RPMI7951 (cell line): ENCODE measurements around the gene ATP2B2. TPM values are rescaled to one million over a fixed set of nuclear protein-coding genes. Genes with fewer than 3 reads are reported as not detected.

Experiments used
- DNase-seq: peaks from one replicate; pipeline ENCODE4 v3.0.0-alpha.2; 2012; ENCODE audit warnings: low read depth
- total RNA-seq: library from RNA; depleted of rRNA; stranded (reverse); fragments of >200 nt; shearing (Covaris generic); gene quantifications from 2 replicates; pipeline ENCODE4 v1.2.3, GENCODE V29; 2014

ATP2B2 gene
- total RNA-seq, 1 experiment from 2014 or later: 0.72 TPM

DNA sequence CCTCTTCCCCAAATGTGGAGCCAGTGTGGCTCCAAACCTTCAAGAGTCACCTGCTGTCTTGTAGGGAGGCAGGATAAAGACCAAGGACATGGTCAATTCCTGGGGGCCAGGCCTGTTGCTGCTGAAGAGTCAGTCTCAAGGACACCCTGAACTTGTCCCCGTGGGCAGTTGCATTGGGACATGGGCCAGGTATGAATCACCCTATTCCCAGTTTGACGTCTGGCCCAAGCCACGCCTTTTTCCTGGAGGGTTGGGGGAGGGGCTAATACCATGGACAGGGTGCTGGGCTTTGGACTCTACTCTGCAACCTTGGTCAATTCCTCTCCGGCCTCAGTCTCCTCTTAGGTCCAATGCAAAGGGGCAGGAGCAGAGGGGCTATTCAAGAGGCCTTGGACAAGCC, 10.4 kb downstream of the ATP2B2 start:
- peak; percentile 66 for DNase-seq

DNA sequence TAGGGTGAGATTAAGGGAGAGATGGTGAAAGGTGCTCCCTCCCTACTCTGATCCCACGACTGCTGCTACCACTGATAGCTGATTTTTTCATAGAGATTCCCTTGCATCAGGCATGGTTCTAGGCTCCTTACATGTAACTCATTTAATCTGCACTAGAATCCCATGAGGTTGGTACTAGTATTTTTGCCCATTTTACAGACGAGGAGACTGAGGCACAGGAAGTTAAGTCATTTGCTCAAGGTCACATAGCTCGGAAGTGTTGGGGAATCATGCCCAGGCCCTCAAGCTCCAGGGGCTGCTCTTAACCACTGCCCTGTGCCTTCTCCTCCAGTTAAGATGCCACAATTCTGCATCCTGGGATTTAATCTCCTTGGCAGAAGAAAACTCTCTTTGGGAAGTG, 11.2 kb downstream of the ATP2B2 start:
- DNase-seq: no peak

DNA sequence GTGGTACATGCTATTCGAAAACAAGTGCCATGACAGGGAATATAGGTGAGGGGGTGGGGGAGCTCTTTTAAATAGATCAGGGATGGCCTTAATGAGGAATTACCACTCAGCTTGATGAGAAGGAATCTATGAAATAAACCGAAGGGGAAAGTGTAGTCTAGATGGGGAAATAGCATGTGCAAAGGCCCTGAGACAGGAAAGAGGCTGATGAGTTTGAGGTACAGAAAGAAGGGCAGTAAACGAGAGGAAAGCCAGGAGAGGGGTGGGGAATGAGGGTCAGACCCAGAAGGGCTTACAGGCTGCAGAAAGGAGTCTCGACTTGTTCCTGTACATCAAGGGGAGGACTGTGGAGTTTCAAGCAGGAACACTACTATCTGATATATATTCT, 12.2 kb downstream of the ATP2B2 start:
- DNase-seq: no peak

DNA sequence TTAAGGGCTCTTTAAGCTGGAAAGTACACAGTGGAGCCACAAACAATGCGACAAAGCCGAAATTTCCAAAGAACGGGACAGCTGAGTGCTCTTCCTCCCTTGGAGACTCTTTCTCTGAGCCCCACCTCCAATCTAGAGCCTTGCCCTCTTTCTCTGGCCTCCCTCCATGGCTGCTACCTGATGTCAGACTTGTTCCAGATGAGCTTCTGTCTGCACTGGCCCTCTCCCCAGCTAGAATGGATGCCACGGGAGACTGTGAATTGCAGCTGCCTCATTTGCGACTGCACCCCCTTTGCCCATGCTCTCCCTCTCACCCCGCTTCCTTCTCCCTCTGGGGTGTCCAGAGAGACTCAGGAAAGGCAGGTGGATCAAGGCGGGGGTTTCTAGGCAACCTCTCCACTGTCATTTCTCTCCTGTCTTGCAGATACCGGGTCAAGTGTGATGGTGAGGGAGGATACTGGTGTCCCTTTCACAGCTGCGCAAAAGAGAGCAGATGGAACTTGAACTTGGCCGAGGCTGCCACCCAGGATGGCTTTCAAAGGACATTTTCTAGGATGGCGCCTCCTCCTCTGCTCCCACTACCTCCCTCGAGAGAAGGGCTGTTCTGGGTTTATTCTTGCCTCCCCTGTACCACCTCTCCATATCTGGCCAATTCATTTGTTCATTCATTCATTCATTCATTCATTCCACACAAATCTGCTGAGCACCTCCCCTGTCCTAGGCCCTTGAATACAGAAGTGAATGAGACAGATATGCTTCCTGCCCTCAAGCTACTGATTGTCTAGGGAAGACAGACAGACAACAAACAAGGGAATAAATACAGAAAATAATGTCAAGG, 12.8 kb downstream of the ATP2B2 start:
- no peak for DNase-seq

DNA sequence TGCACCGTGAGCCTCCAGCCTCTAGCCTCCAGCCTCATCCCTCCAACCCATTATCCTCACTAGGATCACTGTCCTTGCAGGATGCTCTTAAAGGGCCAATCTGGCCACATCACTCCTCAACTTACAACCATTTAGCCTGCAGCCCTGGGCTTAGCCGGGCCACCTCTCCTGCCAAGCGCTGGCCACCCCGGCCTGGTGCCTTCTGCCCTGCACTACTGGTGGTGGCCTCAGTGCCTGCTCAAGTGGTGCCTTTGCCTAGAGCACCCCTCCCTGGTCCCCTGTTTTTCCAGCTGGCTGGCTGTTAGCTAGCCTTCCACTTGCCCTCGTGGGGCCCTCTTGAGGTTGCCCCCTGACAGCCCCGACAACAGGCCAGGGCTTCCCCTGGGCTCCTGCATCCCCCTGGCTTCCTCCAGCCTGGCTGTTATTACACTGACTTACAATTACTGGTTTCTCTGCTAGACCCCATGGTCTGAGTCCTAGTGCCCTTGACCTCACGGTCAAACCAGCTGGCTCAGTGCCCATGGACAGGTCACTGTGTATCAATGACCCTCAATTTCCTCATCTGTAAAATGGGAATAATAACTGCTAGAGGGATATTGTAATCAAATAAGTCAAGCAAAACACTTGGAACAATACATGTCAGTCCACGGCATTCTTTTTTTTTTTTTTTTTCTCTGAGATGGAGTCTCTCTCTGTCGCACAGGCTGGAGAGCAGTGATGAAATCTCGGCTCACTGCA, 15.5 kb downstream of the ATP2B2 start:
- DNase-seq: no peak

DNA sequence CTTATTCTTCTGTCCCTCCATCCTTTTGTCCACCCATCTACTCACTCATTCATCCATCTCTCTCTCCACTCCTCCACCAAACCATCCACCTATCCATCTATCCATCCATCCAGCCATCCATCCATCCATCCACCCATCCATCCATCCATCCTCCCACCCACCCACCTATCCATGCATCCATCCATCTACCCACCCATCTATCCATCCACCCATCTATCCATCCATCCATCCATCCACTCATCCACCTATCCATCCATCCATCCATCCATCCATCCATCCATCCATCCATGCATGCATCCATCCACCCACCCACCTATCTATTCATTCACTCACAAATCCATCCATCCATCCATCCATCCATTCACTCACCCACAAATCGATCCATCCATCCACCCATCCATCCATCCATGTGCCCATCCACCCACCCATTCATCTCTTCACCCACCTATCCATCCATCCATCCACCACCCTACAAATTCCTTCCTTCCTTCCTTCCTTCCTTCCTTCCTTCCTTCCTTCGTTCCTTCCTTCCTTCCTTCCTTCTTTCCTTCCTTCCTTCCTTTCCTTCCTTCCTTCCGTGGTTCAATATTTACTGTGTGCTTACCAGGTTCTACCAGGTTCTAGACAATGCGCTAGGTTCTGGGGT, 17.3 kb downstream of the ATP2B2 start:
- no peak for DNase-seq

DNA sequence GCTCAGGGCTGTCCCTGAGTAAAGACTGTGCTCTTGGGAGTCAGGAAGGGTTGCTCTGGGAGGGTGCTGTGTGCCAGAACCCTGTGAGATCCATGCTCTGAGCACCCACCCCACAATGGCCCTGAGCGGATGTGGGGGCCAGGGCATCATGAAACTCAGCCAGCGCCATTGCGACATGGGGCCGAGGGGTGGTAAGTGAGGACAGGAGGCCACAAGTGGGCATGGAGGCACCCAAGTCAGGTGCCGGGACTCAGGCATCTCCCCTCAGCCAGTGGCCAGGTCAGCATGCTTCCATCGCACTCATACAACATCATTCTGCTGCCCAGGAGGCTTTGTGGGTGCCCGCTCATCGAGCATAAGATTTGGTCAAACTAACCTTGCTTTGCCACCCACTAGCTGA, 19.6 kb downstream of the ATP2B2 start:
- no peak for DNase-seq

DNA sequence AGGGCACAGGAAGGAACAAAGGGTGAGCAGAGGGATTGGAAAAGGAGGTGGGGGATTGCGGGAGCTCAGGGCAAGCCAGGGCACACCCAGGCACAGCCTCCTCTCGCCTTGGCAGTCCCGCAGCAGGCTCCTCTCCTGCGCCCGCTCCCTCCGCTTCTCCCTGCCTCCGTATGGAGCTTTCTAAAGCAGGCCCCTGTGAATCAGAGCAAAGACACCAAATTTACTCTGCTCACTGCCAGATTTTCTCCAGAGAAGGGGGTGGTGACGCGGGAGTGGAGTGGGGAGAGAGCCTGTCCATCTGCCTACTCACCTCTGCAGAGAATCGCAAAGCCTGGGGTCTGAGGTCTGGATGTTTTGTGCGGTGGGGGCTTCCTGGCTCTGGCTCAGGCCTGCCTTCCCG, 20.0 kb downstream of the ATP2B2 start:
- no peak for DNase-seq

DNA sequence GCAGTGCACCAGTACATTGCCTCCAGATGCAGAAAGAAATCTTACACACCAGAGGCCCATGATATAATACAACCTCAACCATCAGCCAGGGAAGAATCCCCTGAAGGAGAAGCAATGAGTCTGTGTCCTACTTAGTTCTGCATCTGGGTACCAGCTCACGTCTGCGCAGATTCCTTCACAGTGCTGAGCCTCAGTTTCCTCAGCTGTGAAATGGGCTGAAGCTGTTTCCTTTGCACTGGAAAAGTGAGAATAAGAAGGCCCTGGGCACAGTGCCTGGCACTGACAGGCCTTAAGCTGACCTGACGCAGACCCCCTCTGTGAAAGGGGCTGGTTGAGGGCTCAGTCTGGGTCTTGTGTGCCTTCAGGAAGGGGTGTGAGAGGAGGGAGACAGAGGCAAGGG, 20.7 kb downstream of the ATP2B2 start:
- DNase-seq: no peak

DNA sequence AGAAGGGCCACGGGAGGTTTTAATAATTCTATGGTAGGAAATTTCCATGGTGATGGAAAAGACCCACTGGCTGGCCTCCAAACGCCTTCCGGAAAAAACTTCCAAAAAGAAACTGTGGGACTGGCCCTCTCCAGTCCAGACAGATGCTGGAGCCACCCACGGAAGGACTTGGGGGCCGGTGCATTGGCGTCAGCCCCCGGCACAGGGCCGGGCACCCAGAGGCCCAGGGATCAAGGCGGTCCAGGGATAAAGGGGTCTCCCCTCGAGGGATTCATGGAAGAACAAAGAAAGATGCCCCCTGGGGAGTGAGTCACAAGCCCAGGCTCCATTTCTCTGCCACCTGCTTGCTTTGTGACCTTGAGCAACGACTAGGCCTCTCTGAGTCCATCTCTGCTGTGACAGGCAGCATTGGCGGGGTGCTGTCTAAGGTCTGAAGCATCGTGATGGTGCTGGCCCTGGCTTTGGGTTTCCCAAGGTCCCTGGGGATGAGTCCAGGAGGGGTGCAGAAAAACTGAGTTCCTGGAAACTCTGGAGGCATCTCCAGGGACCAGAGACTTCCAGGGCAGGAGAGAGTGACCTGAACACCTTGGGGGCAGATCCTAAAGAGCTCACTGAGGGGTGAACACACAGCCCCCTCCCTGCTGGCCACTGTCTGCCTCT, 21.6 kb downstream of the ATP2B2 start:
- DNase-seq: no peak

DNA sequence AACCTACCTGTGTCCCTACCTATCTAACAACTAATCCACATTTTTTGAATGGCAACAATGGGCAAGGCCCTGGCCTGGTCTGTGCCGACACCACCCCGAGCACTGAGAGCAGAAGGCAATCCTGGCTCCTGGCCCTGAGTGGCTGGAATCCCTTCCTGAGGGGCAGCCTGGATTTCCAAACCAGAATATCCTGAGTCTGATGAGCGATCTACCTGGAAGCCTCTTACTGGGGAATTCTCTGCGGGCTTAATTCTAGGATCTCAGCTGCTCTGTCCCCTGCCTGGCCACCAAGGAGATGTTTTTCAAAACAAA, 22.1 kb downstream of the ATP2B2 start:
- no peak for DNase-seq

DNA sequence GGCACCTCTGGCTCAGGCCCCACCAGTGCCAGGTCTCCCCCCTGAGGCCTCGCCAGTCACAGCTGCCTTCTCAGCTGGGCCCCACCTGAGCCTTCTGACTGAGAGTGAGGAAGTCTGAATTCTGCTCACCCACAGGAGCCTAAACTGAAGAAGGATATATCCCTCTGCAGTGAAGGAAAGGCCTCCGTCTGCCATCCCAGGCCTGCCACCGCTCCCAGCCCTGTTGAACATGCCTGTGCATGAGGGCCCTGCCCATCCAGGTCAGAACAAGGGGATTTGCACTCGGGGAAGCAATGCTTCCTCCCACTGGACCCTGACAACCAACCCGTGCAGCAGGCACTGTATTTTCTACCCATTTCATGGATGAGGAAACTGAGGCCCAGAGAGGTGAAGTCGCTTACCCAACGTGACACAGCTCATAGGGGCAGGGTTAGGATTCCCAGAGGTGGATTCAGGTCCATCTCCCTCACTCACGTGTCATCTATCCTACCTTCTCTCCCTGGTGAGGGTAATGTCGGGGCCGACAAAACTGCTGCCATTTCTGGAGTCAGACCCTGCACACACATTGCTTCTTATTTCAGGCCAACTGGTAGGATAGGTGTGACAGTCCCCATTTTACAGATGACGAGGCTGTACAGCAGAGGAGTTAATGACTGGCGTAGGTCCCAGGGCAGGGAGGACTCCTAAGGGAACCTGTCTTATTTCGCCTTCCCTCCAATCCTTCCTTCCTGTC, 22.6 kb downstream of the ATP2B2 start:
- DNase-seq: no peak

DNA sequence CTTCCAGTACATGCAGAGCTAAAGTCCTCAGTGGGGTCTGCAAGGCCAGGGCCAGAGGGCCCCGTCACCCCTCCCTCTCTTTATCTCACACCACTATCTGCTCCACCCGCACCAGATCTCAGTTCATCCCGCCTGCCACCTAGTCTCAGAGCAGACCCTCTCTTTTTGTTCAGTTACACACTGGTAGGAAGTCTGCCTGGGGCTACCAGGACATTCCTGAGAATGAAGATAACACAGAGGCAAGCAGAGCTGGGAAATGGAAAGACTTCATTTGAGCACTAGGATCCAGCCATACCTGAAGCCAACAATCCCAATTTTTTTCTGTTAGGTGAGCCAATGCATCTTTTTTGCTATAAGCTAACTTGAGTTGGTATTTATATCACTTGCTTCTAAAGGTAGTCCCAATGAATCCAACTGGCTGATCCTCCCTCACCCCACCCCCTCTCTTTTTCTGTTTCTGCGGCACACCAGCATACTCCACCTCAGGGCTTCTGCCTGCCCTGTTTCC, 24.5 kb downstream of the ATP2B2 start:
- no peak for DNase-seq

DNA sequence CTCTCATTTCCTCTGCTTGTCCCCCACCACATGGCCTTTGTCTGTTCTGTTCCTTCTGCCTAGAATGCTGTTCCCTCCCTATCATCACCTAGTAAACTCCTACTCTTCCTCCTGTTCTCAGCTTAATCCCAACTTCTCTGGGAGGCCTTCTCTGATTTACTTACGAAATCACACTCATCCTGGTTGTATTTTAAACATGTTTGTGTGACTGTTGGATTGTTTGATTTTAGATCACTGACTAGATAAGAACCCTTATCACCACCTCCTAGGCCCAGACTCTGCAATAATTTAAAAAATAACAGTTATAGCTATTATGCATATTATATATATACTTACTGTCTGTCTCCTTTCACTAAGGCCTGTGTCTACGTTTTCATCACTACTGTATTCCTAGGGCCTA, 26.1 kb downstream of the ATP2B2 start:
- no peak for DNase-seq

DNA sequence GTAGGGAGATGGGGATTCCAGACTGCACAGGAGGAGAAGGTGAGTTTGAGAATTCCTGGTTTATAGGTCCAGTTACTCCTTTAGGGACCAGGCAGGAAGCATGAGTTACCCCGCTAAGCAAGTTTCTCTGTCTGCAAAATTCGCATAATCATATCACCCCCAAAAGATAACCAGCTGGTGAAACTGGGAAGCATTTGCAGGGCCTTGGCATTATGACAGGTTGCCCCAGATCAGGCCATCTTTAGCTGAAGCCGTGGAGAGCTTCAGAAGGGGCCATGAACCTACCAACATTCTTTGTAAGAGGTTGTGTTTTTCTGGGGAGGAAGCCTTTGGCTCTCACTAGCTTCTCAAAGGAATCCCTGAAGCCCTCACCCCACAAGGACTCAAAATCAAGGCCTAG, 29.4 kb downstream of the ATP2B2 start:
- no peak for DNase-seq

DNA sequence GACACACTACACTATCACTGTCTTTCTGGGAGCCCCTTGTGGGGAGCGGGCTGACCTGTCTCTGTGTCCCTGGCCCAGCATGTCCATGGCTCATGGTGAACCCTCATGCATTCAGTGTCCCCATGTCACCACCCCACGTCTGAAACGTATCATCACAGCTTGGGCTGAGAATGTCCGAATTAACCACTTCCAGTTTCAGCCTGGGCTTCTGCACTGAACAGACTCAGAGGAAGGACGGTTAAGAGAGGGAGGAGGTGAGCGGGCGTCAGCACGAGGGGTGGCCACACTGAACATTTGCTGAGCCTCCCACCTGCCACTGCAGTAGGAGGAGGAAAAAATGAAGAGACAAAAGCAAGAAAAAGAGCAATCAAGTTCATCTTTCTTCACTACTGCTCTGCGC, 30.5 kb downstream of the ATP2B2 start:
- no peak for DNase-seq

DNA sequence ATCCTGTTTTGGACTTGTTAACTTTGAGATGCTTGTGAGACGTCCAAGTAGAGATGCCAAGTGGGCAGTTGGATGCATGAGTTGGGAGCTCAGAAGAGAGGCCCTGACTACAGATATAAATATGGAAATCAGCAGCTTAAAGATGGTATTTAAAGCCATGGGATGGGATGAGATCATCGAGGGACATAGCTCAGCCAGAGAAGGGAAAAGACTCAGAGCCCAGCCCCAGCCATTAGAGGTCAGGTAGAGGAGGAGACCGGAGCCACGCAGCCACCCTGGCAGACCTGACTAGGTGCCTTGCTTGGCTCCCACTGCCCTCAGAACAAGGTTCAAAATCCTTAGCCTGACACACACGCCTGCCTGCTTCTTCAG, 31.1 kb downstream of the ATP2B2 start:
- DNase-seq: no peak

DNA sequence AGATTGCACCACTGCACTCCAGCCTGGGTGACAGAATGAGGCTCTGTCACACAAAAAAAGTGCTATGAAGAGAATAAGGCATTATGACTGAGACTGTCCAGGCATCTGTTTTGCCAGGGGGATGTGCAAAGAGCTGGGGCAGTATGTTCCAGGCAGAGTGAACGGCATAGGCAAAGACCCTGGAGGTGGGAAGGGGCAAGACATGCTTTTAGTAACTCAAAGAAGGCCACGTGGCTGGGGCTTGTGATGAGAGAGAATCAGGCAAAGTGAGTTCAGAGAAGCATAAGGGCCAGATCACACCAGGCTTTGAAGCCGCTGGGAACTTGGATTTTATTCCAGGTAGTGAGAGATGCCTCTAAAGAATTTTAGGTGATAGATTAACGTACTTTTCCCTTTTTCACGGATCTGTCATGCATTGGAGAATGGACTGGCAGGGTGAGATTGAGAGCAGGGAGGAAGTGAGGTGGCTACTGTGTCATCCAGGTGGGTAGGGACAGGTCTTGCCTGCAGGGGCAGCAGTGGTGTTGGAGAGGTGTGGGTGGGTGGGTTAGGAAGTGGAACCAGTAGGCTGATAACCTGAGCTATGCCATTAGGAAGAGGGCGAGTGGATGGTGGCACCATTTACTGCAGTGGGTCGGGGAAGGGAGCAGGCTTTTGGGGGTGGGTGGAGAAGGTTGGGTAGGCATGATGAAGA, 31.7 kb downstream of the ATP2B2 start:
- DNase-seq: no peak

DNA sequence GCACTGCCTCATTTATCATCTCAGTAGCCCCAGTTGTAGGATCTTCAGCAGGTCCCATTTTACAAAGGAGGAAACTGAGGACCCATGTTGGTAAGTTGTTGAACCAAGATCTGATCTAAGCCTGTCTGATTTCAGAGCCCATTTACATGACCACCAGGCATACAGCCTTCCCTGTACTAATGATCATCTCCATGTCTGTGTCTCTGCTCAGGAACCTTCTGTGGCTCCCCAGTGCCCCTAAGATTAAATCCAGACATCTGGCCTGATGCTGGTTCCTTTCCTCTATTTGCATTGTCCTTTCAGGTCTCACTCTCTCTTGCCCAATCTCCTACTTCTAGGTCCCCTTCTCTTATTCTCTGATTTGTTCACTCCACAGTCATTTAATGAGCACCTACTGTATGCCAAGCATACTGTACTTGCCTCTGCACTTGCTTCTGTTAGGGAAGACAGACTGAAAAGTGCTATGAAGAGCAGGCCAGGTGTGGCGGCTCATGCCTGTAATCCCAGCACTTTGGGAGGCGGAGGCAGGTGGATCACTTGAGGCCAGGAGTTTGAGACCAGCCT, 32.4 kb downstream of the ATP2B2 start:
- no peak for DNase-seq

DNA sequence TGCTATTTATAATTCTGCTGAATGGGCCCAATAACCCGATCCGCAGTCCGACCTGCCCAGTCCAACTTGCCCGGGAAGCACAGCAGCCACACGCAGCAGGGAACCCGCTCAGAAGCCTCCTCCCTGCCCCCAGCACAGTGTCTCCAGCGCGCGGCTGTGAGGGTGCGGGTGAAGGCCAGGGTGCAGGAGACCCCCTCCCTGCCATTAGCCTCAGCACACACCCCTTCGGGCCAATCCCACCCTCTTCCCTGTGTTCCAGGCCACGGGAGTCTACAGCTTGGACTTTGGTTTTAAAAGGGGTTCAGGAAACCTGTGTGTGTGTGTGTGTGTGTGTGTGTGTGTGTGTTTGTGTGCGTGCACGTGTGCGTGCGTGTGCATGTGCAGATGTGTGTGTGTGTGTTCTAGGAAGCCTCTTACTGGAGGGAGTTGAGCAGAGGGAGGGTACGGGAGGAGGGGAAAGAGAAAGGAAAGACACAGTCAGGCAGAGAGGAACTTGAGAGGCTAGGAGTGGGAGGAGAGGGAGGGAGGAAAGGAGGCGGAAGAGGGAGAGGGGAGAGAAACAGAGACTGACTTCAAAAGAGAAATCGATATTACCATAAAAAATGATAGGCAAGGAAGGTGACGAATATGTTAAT, 34.2 kb downstream of the ATP2B2 start:
- DNase-seq: no peak
